ENCODE data around the gene MRPL45.

The MRPL45 gene

DNA sequence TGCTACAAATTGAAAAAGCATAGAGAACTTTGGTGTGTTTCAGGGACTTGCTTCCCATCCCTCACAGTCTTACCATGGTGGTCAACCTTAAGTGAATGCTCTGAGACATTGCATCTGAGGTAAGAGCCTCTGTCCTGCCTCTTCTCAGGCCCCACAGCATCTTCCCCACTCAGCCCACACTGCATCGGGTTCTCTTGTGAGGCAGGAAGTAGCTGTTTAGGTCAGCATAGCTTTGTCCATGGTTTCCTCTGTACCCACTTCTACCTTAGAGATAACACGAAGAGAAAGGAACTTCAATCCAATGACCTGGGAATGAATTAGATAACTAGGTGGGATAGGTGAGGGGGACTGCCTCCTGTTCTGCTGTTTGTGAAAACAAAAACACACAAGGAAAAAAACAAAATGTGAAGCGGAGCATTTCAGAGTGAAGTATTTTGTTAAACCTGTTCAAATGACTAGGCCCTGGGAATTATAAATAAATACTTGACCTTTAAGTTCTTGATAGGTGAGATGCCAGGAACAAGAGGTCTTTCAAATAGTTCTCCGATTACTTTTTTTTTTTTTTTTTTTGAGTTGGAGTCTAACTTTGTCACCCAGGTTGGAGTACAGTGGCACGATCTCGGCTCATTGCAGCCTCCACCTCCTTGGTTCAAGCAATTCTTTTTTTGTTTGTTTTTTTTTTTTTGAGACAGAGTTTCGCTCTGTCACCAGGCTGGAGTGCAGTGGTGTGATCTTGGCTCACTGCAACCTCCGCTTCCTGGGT lies 72.3 kb downstream of the MRPL45 start:
- no peak for TF ChIP-seq CTCF (IDR thresholded peaks at IDR 0.05)
- Histone ChIP-seq H3K4me1 (no peaks in the 10 kb centered on the region), H3K27ac (no peak overlapping the region), H3K4me2 (ENCODE audit: low read length) (no peak overlapping the region), H3K79me2 (no peaks in the 10 kb centered on the region), H3K9ac (no peak overlapping the region), H3K36me3 (ENCODE audit: control insufficient read depth, insufficient read depth, low read length) (no peaks in the 10 kb centered on the region), H3K9me3 (ENCODE audit: control insufficient read depth, low read length) (no peaks in the 10 kb centered on the region), H3K27me3 (ENCODE audit: control insufficient read depth, insufficient read depth, low read length) (no peaks in the 10 kb centered on the region), H2AFZ (no peak overlapping the region), H3K4me3 (ENCODE audit: low read depth, low read length) (no peak overlapping the region)

All from parathyroid adenoma (tissue), 2 donors.